ENCODE measurements around the gene SRRM5.
"Not testable (repeated sequence)": the region's sequence is repeated elsewhere in the genome, so short reads cannot be mapped to it uniquely, and the experiment has no call there.

Gene SRRM5

DNA sequence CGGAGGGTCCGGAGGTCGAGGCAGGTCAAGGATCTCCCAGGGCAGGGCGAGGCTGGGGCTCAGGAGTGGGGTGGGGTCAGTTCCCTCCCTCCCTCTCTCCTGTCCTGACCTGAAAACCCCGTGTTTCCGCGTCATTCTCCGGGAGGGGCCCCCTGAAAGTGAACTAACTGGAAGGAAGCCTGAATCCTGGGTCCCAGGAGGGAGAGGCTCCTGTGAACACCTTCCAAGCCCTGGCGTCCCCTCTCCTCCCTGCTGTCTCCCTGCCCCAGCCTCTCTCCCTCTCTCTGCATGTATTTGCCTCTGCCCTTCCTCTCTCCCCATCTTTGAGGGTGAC is 28.5 kb downstream of the SRRM5 start:
- DNase-seq: no peak

DNA sequence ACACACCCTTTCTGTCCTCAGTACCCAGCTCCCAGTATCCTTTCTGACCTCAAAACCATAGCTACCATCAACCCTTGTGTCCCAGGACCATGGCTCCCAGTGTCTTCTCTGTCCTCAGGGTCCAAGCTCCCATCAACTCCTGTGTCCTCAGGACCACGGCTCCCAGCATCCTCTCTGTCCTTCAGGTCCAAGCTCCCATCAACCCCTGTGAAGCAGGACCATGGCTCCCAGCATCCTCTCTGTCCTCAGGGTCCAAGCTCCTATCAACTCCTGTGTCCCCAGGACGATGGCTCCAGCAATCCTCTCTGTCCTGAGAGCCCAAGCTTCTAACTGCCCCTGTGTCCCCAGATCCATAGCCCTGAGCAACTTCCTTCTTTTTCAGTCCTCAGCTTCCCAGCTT is 29.4 kb downstream of the SRRM5 start:
- DNase-seq: no peak

DNA sequence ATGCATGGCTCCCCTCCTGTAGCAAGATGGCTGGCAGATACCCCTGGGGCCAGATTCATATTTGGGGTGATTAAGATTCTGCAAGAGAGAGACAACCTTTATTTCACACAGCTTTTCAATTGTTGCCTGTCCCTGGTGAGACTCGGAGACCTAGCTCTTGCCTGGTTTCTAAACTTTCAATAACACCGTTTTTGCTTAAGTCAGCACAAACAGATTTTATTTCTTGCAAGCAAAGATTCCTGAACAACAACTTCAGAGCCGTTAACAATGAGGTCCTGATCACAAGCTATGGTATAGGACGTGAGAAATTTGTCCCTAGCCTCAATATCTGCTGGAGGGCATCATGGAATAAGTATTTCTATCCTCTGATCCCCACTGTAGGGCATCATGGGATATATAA is 30.6 kb downstream of the SRRM5 start:
- DNase-seq: no peak

DNA sequence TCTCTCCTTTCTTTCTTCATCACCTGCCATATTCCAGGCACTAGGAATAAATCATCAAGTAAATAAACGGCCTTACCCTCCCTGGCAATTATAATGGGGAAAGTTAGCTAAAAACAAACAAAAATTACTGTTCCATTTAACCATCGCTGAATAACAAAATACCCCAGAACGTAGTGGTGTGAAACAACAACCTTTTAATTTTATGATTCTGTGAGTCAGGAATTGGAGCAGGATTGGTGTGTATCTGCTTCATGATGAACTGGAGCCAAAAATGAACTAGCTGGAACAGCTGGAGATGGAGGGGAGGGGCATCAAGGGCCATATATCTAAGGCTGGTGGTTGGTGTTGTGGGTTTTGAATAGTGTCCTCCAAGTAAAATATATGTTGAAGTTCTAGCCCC is 31.4 kb downstream of the SRRM5 start:
- DNase-seq: no peak

DNA sequence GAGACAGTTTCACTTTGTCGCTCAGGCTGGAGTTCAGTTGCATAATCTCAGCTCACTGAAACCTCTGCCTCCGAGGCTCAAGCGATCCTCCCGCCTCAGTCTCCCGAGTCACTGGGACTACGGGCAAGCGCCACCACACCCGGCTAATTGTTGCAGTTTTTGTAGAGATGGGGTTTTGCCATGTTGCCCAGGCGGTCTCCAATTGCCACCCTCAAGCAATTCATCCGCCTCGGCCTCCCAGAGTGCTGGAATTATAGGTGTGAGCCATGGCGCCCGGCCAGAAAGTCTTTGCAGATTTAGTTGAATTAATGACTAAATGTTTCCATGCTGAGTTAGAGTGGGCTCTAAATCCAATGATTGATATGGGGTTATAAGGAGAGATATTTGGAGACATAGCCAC is 32.3 kb downstream of the SRRM5 start:
- no peak for DNase-seq

DNA sequence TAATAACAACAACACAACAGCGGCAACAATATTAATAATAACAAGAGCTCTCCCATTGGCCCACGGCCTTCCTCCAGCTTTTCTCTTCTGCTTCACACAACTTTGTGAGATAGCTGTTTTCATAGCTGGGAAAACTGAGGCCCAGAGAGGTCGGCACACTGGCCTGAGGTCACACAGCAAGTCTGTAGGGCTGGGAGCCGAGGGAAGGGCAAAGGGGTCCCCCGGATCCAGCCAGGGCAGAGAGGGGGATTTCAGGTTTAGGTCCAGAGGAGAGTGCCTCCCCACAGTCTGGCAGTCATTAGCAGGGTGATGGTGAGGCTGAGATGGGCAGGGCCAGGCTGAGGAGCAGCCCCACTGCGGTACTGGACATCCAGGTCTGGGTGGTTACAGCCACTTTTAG is 36.7 kb downstream of the SRRM5 start:
- no peak for DNase-seq

DNA sequence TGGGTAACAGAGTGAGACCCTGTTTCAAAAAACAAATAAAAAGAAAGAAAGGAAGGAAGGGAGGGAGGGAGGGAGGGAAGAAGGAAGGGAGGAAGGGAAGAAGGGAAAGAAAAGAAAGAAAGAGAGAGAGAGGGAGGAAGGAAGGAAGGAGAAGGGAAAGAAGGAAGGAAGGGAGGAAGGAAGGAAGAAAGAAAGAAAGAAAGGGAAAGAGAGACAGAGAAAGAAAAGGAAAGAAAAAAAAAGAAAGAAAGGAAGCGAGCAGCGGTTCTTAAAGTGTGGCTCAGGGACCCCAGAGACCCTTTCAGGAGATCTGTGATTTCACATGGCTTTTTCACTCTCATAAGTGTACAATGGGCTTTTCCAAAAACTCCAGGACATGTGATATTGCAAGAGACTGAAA is 37.6 kb downstream of the SRRM5 start:
- DNase-seq: no peak

DNA sequence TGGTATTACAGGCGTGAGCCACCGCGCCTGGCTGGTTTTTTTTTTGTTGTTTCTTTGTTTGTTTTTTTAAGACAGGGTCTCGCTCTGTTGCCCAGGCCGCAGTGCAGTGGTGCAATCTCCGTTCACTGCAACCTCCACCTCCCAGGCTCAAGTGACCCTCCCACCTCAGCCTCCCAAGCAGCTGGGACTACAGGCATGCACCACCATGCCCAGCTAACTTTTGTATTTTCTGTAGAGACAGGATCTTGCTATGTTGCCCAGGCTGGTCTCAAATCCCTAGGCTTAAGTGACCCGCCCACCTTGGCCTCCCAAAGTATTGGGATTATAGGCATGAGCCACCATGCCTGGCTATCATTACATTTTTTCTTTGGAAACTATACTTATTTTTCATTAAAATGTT is 38.4 kb downstream of the SRRM5 start:
- DNase-seq: not testable (repeated sequence)

DNA sequence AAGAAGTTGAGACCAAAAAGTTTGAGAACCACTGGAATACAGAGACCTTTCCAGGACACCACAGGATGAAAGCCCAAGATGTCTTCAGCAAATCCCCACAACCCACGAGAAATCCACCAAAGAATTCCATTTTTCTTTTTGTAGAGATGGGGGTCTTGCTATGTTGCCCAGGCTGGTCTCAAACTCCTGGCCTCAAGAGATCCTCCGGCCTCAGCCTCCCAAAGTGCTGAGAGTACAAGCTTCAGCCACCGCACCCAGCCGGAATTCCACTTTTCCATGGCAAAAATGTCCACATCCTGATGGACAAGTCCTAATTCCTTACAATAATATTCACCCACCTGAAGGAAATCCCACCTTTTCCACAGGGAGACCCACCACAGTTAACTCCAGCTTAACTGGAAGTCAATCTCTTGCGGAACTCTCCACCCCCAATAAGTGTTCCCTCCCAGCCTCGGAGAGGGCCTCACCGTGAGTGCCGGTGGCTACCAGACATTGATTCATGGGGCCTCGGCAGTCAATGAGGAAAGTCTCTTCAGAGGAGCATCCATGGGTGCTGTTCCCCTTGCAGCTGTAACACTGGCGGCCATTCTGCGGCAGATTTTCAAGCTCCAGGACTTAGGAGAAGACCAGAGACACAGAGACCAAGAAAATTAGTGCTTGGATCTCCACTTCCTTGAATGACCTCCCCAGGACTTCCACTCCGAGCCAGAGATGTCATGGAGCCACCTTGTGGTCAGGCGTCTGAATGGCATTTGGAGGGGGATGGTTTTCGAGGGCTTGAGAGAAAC is 40.1 kb downstream of the SRRM5 start:
- peak; percentile 47 to 57 for DNase-seq

DNA sequence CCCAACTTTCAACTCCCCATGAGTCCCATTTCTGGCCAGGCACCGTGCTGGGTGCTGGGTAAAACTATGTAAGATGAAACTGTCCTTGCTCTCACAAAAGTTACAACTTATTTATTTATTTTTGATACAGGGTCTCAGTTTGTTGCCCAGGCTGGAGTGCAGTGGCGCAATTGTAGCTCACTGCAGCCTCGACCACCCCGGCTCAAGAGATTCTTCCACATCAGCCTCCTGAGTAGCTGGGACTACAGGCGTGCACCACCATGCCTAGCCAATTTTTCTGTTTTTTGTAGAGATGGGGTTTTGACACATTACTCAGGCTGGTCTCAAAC is 40.6 kb downstream of the SRRM5 start:
- DNase-seq: no peak

DNA sequence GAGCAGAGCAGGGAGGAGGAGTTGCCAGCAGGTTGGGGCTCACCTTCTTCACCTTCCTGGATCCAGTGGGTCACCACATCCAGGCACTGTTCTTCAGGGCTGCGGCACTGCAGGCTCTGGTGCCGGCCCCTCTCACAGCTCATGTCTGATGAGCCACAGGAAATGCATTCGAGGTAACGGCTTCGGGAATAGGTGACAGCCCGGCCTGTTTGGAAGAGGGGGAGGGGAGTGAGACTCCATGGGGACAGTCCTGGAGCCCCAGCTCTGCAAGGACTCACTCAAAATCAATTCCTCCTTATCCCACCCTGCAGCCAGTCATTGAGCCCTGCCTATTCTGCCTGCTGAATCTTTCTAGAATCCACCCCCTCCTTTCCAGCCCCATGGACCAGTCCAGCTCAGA is 44.5 kb downstream of the SRRM5 start:
- no peak for DNase-seq

DNA sequence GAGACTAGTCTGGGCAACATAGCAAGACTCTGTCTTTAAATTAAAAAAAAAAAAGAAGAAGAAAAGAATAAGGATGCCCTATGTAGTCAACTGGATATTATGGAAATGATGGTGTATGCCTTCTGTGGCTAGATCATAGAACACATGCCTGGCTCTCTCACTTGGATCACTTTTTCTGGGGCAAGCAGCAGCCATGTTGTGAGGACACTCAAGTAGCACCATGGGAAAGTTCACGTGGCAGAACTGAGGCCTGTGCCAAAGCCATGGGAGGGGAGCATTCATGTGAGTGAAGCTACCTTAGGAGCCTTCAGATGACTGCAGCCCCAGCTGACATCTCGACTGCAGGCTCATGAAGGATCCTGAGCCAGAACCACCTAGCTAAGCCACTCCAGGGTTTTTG is 46.1 kb downstream of the SRRM5 start:
- no peak for DNase-seq

DNA sequence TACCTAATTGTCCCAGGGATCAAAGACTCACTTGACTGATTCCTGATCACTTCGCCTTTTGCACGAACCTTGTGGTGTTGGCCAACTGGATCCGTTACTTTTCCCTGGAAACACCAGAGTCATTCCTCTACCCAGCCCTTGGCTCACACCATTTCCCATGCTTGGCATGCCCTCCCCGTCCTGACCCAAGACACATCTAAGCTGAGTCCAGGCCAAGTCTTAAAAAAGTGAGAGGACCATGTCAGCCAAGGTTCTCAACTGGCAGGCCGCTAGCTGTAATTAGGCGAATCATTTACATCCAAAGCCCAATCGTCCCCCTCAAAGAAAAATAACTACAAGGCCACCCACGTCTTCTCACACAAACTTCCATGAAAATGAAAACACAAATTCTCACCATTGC is 46.6 kb downstream of the SRRM5 start:
- DNase-seq: no peak

DNA sequence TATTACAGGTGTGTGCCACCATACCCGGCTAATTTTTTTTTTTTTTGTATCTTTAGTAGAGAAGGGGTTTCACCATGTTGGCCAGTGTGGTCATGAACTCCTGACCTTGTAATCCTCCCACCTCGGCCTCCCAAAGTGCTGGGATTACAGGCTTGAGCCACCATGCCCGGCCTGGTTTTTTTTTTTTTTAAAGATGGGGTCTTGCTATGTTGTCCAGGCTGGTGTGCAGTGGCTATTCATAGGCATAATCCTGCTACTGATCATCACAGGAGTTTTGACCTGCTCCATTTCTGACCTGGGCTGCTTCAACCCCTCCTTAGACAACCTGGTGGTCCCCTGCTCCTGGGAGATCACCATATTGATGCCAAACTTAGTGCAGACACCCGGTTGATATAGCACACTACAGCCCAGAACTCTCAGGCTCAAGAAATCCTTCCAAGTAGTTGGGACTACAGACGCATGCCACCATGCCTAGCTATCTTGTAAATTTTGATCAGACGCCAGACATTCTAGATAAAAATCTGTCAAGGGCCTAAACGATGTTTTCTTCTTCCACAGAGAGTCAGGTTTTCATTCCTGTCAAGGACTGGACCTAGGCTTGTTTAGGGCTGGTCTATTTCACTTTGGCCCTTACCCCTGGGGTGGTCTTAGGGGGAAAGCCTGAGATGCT is 48.5 kb downstream of the SRRM5 start:
- no peak for DNase-seq

DNA sequence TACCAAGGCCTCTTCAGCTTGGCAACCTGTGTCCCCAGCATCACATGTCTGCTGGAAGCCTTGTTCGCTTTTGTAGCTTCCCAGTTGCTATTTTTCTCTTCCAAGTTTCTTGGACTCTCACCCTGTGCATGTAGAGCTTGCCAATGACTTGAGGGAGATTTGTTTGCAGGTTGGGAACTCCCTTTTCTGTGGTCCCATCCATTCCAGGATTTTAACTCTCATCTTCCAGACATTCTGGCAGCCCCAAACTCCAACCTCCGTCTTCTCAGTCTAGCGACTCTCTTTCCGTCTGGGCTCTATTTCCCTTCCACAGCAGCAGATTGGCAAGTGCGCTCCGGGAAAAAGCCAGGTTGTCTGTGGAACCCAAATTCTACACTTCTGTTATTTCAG is 49.1 kb downstream of the SRRM5 start:
- no peak for DNase-seq

DNA sequence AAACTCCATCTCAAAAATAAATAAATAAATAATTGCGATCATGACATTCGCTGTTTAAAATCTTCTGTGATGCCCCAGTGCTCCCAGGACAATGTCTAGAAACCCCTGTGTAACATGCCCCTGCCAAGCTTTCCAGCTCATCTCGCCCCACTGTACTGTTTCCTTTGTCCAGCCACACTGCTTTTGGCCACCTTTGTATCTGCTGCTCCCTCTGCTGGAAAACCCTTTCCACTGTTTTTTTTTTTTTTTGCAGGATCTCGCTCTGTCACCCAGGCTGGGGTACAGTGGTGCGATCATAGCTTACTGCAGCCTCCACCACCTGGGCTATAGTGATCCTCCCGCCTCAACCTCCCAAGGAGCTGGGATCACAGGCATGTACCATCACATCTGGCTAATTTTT is 50.6 kb downstream of the SRRM5 start:
- DNase-seq: no peak

DNA sequence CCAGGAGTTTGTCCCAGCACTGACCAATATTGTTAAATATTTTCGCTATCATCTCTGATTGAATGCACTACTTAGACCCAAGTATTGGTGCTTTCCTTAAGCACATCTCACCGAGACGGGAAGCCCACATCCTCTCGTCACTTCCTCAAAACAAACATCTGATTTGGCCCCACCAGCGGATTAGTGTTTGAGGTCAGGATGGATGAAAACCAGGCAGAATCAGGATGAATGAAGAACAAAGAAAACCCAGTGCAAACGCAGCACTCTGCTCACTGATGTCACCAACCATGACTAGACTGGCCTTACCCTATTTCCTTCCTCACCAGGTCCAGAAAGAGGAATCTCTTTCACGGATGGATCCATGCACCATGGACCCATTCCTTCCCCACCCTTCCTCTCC is 52.1 kb downstream of the SRRM5 start:
- no peak for DNase-seq

Data from NCI-H1930 (cell line).